GM21390 (cell line): Measurements from ENCODE around the gene KDSR.
A peak's percentile ranks its signal among the peaks of the same experiment; 100 is the strongest.

Experiments
- ATAC-seq: cut with Tn5 transposase; IDR thresholded peaks from one replicate; pipeline ENCODE4 v1.9.1; 2021; ENCODE audit not compliant: unreplicated experiment

Gene KDSR

DNA sequence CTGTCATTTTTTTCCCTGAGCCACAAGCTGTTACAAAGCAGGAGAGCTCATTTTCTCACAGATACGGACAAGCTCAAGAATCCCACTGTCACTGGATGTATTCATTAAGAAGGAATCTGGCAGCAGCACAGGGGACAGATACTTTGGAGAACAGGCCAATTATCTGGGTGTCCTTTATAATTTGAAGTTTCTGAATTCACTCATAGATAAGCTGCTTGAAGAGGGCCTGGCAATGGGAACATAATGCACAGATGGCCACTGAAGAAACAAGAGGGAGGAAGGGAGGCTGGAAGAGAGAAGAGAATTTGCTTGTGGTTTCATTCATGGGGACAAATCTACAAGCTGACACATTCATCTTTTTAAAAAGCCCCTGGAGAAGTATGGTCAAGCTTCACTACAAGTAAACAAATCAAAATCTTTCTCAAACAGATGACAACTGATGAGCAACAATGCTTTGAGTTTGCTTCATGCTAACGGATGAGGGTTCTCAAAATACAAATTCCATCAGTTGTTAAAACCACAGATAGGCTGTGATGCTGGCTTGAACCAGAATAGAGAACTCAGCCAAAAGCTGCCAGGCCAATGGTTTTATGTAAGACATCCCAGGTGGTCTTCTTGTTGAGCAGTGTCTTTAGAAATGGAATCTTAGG is 59.3 kb downstream of the KDSR start:
- no peak for ATAC-seq

- ATAC-seq, result no peak
Measured at GRCh38 chr18:63306819-63307550, 60.0 kb downstream of the KDSR start.

GRCh38 chr18:63306249-63306648 is 60.8 kb downstream of the KDSR start:
- no peak for ATAC-seq

- ATAC-seq, result no peak
Measured at GRCh38 chr18:63303547-63303946, 63.5 kb downstream of the KDSR start.

DNA sequence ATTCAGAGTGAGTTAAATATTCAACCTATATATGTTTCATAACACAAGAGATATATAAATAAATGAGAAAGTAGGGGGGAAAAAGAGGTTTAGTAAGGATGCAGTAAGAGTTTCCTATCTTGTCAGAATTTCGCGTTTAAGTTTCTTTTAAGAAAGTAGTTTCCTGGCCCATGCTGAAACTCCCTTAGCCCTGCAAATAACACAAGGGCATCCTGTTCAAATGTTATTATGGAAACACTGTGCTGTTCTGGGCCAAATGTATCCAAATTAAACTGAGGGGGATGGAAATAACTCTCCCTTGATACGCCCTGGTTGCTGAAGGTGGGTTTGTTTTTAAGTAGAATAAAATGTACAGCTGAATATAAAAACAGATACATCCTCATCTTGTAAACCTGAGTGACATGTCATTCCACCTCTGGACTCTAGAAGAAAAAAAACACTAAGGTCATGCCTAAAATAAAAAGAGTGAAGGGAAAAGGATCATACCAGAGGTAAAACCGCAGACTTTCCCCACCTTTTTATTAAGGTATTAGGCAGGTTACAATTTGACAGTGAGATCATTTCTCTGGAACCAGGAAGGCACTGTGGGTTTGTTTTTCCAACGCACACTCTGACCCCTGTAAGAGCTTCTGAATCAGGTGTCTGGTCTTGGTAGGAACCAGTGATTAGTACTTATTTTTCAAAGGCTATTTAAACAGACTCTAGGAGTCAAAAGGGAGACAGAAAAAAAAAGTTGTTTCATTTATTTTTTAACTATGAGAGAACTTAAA is 64.2 kb downstream of the KDSR start:
- ATAC-seq, result no peak

DNA sequence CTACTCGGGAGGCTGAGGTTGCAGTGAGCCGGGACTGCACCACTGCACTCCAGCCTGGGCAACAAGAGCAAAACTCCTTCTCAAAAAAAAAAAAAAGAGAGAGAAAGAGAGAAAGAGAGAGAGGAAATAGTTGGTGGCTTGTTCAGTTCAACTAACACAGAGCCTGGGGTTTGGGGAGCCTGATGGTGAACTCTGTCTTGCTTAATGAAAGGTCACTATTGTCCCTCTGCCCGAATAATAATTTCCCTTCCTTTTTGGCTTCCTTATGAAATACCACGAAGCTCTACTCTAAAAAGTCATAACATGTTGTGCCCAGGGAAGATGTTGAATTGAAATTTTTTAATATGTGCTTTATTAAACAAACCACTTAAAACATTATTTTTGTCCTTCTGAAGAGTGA is 64.8 kb downstream of the KDSR start:
- ATAC-seq, result no peak

DNA sequence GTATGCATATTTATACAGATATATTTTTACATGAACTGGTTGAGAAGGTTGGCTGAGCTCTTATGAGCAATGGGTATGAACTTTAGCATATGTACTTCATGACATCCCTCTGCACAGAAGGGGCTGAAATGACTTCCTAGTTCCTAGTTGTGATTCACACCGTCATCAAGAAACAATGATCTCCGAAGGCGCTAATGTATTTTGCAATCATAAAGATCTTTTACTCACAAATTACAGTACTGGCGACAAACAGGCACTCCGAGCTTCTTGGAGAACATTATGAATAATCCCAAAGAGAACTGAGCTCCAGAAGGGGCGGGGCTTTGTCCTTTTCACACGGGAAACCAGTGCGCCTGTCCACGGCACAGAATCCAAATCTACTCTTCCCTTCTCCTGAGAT is 65.6 kb downstream of the KDSR start:
- no peak for ATAC-seq

DNA sequence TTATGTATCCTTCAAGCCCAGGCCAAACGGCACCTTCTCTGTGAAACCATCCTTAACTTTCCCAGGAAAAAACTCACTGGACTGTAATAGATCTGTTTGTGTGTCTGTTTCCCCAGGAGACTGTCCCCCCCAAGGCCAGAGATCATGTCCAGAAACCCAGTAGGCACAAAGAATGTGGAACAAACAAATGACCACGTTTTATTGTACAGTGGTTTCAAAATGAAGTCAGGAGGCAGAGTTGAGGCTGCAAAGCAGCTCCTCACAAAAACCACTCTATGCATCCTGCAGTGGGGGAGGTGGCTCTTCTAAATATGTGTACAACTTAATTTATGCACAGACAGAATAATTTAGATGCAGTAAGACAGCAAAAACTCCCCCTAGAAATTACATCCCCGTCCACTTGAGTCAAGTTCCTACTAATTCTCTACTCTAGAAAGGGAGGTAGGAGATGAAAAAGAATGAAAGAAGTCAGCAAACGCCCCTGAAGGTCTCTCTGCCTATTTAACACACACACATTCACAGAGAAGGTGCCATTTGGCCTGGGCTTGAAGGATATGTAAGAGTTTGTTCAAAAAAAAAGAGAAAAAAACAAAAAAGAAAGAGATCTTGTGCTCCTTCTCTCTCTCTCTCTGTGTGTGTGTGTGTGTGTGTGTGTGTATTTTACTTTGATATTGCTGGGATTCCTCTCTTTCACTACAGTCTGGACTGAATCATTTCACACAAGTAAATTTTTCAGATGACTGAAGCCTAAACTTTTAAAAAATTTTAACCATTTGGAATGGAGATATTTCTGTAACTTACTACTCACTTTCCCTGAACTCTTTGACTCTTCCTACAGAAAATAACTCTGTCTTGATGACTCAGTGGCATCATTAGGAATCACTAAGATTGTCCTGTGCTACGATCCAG is 66.9 kb downstream of the KDSR start:
- ATAC-seq, result peak; percentile 70

DNA sequence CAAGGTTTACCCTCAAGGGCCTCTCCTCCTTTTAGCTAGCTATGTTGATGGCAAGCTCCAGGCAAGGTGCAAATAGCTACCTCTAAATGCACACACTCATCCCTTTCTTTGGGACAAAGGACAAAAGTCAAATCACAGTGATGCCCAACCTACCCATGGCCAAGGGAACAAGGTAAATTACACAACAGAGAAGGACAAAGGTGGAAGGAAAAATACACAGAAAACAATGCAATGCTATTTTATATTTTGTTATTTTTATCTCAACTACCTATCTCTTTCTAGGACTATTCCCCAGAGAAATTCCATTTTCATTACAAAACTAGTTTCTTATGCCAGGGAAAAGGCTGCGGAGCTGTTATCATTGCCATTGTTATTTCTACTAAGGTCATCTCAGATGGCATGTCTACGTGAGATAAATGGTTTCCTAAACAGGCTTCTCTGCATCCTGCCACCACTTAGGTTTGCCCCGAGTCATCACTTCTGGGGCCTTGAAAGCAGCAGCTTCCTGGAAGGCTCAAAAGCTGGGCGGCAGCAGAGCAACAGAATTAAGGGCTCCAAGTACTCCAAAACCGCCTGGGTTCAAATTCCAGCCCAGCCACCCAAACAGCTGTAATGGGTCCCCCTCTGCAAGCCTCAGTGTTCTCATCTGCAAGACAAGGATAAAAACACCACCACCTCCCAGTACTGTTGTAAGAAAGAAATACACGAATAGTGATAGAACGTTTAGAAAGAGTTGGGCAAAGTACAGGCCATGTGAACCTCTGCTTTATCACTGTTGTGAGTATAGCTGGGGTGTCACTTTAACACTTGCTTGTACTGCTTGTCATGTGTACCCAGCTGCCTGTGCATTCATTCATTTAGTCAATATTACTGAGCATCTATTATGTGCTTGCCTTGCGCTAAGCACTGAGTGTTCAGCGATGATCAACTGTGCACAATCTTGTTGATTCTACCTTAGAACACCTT is 68.3 kb downstream of the KDSR start:
- no peak for ATAC-seq

DNA sequence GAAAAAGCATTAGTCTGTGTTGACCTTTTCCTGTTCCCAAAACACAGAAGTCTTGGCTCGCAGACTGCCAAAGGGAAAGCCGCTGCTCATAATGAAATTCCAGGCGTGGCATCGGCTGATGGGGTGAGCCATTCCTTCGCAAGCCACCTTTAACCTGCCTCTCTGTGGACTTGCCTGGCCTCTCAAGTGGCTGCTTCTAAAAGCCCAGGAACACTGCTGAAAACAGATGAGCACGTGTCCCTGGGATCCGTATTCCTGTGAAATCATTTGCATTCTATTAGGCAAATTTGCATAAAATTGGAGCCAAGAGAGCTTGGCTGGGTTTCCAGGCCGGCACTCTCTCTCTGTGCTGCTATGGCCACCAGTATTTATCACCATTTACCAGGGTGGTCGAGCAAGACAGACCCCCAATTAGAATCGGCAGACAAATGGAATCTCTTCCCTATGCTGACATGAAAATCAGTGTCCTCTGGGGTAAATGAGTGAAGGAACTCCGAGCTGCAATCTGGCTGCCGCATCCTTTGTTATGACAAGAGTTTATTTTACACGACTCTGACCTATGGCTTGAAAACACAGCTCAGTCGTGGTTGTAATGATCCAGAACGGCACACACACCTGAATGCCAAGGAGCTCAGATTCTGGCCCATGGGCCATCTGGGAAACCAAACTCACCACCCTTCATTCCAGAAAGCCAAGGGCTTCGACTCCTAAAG is 69.2 kb downstream of the KDSR start:
- ATAC-seq, result no peak

GRCh38 chr18:63293935-63294334 is 73.1 kb downstream of the KDSR start:
- no peak for ATAC-seq

- ATAC-seq, result peak; percentile 66
Measured at GRCh38 chr18:63292831-63293683, 73.9 kb downstream of the KDSR start.

DNA sequence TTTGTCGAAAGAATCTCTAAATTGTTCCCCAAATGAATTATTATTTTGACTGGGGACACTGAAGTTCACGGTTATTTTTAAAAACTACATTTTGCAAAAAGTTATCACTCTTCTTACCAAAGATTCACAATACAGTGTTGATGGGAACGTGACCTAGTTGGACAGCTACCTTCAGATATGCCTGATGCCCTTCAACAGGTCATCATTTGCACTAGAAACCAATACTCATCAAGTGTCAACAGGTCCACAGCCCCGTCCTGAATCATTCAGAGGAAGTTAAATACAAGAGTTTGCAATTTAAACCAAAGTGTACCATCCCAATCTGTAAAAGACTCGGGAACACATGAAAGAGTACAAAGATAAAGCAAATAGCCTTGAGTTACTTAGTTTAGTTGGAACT is 75.7 kb downstream of the KDSR start:
- no peak for ATAC-seq

- ATAC-seq, result no peak
Measured at GRCh38 chr18:63290821-63291200, 76.2 kb downstream of the KDSR start.

DNA sequence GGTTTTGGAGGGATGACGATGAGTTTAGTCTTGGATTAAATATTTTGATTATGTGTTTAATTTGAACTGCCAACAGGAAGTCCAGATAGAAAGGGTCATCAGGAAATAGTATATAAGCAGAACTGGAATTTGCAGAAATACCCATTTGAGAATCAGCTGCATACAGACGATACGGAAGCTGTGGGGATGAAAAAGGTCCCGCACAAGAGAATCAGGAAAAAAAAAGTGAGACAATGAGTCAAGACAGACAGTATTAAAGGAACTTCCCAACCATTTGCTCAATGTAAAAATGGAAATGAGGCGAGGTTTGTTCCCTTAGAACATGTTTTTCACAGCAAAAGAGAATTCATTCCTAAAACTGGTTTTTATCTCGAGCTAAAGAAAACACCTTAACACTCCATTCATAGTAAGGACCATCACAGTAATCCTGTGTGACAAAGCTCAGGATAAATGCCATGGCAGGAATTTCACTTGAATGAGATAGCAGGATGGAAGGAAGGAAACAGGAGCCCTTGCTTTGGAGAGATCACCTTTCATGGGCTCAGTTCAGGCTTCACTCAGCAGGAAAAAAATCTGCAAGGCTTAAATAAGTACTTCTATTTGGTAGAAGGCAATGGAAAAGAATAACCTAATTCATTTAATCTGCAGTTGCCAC is 76.7 kb downstream of the KDSR start:
- ATAC-seq, result no peak

DNA sequence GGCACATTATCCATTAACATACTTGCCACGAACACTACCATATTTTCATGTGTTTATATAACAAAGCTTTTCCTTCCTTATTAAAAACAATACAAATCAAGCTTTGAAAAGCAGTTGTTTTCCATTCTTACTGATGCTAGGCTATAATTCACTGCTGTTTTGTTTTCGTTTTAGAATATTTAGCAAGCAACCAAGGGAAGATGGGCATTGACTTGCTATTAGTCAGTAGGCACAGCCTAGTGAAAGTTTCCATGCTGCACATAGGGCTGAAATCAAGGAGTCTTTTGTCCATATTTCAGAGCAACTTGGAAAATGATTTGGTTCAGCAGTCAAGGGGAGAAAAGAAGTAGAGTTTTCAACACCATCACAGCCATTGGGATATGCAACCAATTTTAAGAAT is 78.7 kb downstream of the KDSR start:
- ATAC-seq, result no peak

GRCh38 chr18:63287691-63288220 is 79.2 kb downstream of the KDSR start:
- no peak for ATAC-seq

DNA sequence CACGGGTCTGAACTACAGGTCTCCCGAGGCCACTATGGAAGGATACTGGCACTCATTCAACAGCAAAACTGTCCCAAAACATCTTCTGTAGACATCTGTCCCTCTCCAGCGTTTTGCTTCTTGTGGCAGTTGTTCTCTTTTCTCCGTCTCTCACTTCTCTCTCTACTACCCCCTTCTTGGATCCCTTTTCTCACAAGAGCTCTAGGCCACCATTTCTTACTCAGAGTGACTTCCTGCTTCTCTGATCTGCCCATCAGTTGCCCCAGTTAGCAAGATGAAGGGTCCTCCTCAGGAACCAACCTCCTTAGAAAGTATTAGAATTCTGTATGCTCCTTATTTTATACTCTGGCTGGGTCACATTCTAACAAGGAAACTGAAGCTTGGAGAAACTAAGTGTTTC is 80.1 kb downstream of the KDSR start:
- no peak for ATAC-seq
